Astrocyte (in vitro differentiated cells and primary cell): ENCODE results near the gene PSMD2. TPM values are rescaled to one million over a fixed set of nuclear protein-coding genes. Genes with fewer than 3 reads are reported as not detected.

ENCODE experiments used
- DNase-seq: peaks from one replicate; pipeline ENCODE4 v3.0.0-alpha.2; 2010; ENCODE audit warnings: low read depth
- FAIRE-seq: peaks from 2 replicates; lab custom pipeline; 2011; peaks lifted over from hg19 to GRCh38; lab: Jason Lieb, UNC
- H2AFZ ChIP-seq: 2 replicates; pipeline ENCODE4 v1.6.0; 2012; ENCODE audit warnings: low read depth, low read length, inconsistent platforms
- H3K27ac ChIP-seq: 2 replicates; pipeline ENCODE4 v1.5.1; 2011; ENCODE audit warnings: low read depth, low read length, inconsistent platforms
- H3K27me3 ChIP-seq: 2 replicates; pipeline ENCODE4 v1.6.0; 2011; ENCODE audit warnings: low read length, inconsistent platforms; ENCODE audit not compliant: insufficient read depth
- H3K36me3 ChIP-seq: 2 replicates; pipeline ENCODE4 v1.5.1; 2011; ENCODE audit warnings: low read length, inconsistent platforms; ENCODE audit not compliant: insufficient read depth
- H3K4me1 ChIP-seq: 2 replicates; pipeline ENCODE4 v1.5.1; 2011; ENCODE audit warnings: low read length, inconsistent platforms; ENCODE audit not compliant: insufficient read depth
- H3K4me2 ChIP-seq: 2 replicates; pipeline ENCODE4 v1.6.0; 2012; ENCODE audit warnings: low read length, inconsistent platforms
- H3K4me3 ChIP-seq: 2 replicates; pipeline ENCODE4 v1.5.1; 2011; ENCODE audit warnings: low read depth, mild to moderate bottlenecking, low read length, inconsistent platforms; ENCODE audit not compliant: insufficient read depth
- H3K79me2 ChIP-seq: 2 replicates; pipeline ENCODE4 v1.6.0; 2012; ENCODE audit warnings: mild to moderate bottlenecking, low read length, inconsistent platforms; ENCODE audit not compliant: insufficient read depth
- H3K9ac ChIP-seq: 2 replicates; pipeline ENCODE4 v1.6.0; 2012; ENCODE audit warnings: mild to moderate bottlenecking, low read length, inconsistent platforms
- H3K9me3 ChIP-seq: 2 replicates; pipeline ENCODE4 v1.5.1; 2012; ENCODE audit warnings: low read depth, mild to moderate bottlenecking, low read length, inconsistent platforms; ENCODE audit not compliant: insufficient read depth
- H4K20me1 ChIP-seq: 2 replicates; pipeline ENCODE4 v1.6.0; 2012; ENCODE audit warnings: low read length, inconsistent platforms; ENCODE audit not compliant: insufficient read depth
- H3K27ac Mint-ChIP-seq: one replicate; pipeline ENCODE4 v1.8.0; 2021; ENCODE audit warnings: mild to moderate bottlenecking, mixed read lengths; ENCODE audit not compliant: unreplicated experiment
- H3K27me3 Mint-ChIP-seq: one replicate; pipeline ENCODE4 v1.8.0; 2021; ENCODE audit warnings: low read depth, mixed read lengths; ENCODE audit not compliant: unreplicated experiment
- H3K36me3 Mint-ChIP-seq: one replicate; pipeline ENCODE4 v1.8.0; 2021; ENCODE audit warnings: low read depth, mixed read lengths; ENCODE audit not compliant: unreplicated experiment
- H3K4me1 Mint-ChIP-seq: one replicate; pipeline ENCODE4 v1.8.0; 2021; ENCODE audit warnings: low read depth, mixed read lengths; ENCODE audit not compliant: unreplicated experiment
- H3K4me3 Mint-ChIP-seq: one replicate; pipeline ENCODE4 v1.8.0; 2021; ENCODE audit warnings: mild to moderate bottlenecking, moderate library complexity, mixed read lengths; ENCODE audit not compliant: unreplicated experiment
- H3K9me3 Mint-ChIP-seq: one replicate; pipeline ENCODE4 v1.8.0; 2021; ENCODE audit warnings: mild to moderate bottlenecking, mixed read lengths; ENCODE audit not compliant: unreplicated experiment
- CTCF ChIP-seq: IDR thresholded peaks from 2 replicates; pipeline ENCODE4 v1.5.1; 2011; ENCODE audit warnings: low read depth, mild to moderate bottlenecking, inconsistent platforms, low read length, moderate library complexity; ENCODE audit not compliant: insufficient read depth
- EZH2 ChIP-seq: IDR thresholded peaks from 2 replicates; pipeline ENCODE4 v1.6.1; 2012; ENCODE audit warnings: mild to moderate bottlenecking, low read length, inconsistent platforms; ENCODE audit not compliant: insufficient read depth
- total RNA-seq: library from RNA; stranded (reverse); gene quantifications from 2 replicates; pipeline ENCODE4 v1.2.1, GENCODE V29; 2021

Gene PSMD2
- total RNA-seq, 1 donor from 2014 or later: 588 TPM

DNA sequence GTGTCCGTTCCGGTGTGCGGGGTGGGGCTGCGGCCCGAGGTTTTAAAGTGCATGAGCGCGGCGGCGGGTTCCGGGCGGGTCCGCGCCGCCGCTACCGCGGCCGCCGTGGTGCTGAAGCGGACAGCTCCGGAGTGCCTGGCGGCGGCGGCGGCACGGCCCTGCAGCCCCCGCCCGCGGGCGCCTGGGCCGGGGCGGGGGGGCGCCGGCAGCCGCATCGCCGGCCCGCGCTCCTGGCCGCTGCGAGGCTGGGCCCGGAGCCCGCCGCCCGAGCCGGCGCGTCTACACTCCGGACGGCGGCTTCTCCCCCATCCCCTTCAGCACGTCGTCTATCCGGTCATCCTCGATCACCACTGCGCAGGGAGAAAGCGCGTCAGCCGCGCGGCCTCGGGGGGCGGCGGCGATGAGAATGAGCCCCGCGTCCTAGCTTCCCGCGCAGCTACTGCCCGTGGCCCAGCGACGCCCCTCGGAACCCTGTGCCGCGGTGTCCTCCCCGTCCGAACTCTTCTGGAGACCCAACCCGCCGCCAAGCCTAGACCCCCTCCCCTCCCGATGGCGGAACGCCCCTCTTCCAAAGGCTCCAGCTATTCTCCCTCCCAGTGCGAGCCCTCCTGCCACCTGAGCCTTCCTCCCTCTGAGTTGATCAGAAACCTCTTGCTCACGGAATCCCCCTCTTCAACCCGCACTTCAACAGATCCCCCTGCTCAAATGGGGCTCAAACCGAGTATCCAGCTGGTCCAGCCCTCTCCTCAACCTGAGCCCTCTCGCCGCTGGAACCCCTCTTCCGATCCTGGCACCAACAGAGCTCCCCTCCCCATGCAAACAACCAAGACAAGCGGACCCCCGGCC, 38.9 kb upstream of the PSMD2 start:
- Histone ChIP-seq H4K20me1 (peaks cover 32% of the 10 kb centered on the region), H3K79me2 (no peaks in the 10 kb centered on the region), H3K4me3 (peak overlapping the region; percentile 48), H3K27me3 (peaks cover 11% of the 10 kb centered on the region), H3K36me3 (no peaks in the 10 kb centered on the region), H3K9ac (no peak overlapping the region), H3K27ac (no peak overlapping the region), H3K4me1 (peaks cover 18% of the 10 kb centered on the region), H3K9me3 (no peaks in the 10 kb centered on the region), H2AFZ (peak overlapping the region; percentile 23), H3K4me2 (peak overlapping the region; percentile 84)
- Mint-ChIP-seq H3K27ac (peak overlapping the region; percentile 15), H3K36me3 (peaks cover 12% of the 10 kb centered on the region), H3K9me3 (peaks cover 3% of the 10 kb centered on the region), H3K4me1 (peaks cover 11% of the 10 kb centered on the region), H3K27me3 (peaks cover 51% of the 10 kb centered on the region), H3K4me3 (peak overlapping the region; percentile 78)
- DNase-seq: no peak
- no peak for FAIRE-seq
- TF ChIP-seq EZH2 (no peak), CTCF (no peak)

- peak overlapping the region; percentile 84 for H3K4me2 ChIP-seq
- peaks cover 18% of the 10 kb centered on the region for H3K4me1 ChIP-seq
- peaks cover 12% of the 10 kb centered on the region for H3K36me3 Mint-ChIP-seq
- H3K9me3 ChIP-seq: no peaks in the 10 kb centered on the region
- peaks cover 52% of the 10 kb centered on the region for H3K27me3 Mint-ChIP-seq
- H3K9ac ChIP-seq: no peak overlapping the region
- peak overlapping the region; percentile 48 for H3K4me3 ChIP-seq
- peaks cover 32% of the 10 kb centered on the region for H4K20me1 ChIP-seq
- no peak overlapping the region for H3K27ac ChIP-seq
- no peaks in the 10 kb centered on the region for H3K36me3 ChIP-seq
- peak overlapping the region; percentile 78 for H3K4me3 Mint-ChIP-seq
- peak overlapping the region; percentile 71 for H2AFZ ChIP-seq
- H3K79me2 ChIP-seq: no peaks in the 10 kb centered on the region
- FAIRE-seq (no peak), DNase-seq (no peak)
- H3K27ac Mint-ChIP-seq: peak overlapping the region; percentile 15
- peaks cover 11% of the 10 kb centered on the region for H3K4me1 Mint-ChIP-seq
- peaks cover 11% of the 10 kb centered on the region for H3K27me3 ChIP-seq
- TF ChIP-seq CTCF (no peak), EZH2 (peak; percentile 71)
- H3K9me3 Mint-ChIP-seq: peaks cover 3% of the 10 kb centered on the region
Measured at GRCh38 chr3:184260724-184261269, 38.2 kb upstream of the PSMD2 start.
